HL-60 (cell line): ENCODE results near the gene ERGIC1.

Source experiments
- DNase-seq, 2 experiments: peaks; one replicate each; pipeline ENCODE4 v3.0.0-alpha.2; 2010 to 2020; ENCODE audit warnings: low read depth in 1 of 2, low spot score in 1 of 2
- H3K27ac ChIP-seq: fragments of 250-450 bp; sonication (Bioruptor Pico); replicated peaks from 2 replicates; pipeline ENCODE4 v1.5.1; 2020; ENCODE audit warnings: mild to moderate bottlenecking, moderate library complexity
- H3K27me3 ChIP-seq: fragments of 250-450 bp; sonication (Bioruptor Pico); 2 replicates; pipeline ENCODE4 v1.5.1; 2021; ENCODE audit warnings: mild to moderate bottlenecking, moderate library complexity; ENCODE audit not compliant: insufficient read depth, poor library complexity, severe bottlenecking
- H3K4me3 ChIP-seq: replicated peaks from 2 replicates; pipeline ENCODE4 v1.5.1; 2011; ENCODE audit warnings: mild to moderate bottlenecking, control low read depth, low read length; ENCODE audit not compliant: insufficient read depth
- CTCF ChIP-seq: IDR thresholded peaks from one replicate; pipeline ENCODE4 v1.5.1; 2011; ENCODE audit warnings: low read length, control low read depth, inconsistent platforms; ENCODE audit not compliant: insufficient read depth
- GABPA ChIP-seq: IDR thresholded peaks from 2 replicates; pipeline ENCODE4 v1.6.1; 2012; ENCODE audit warnings: low read depth
- POLR2AphosphoS5 ChIP-seq: IDR thresholded peaks from 2 replicates; pipeline ENCODE4 v1.6.1; 2012; ENCODE audit warnings: low read depth
- REST ChIP-seq: IDR thresholded peaks from 2 replicates; pipeline ENCODE4 v1.6.1; 2012; ENCODE audit warnings: low read depth; ENCODE audit not compliant: insufficient replicate concordance
- SPI1 ChIP-seq: IDR thresholded peaks from 2 replicates; pipeline ENCODE4 v1.6.1; 2012; ENCODE audit warnings: low read depth, mild to moderate bottlenecking, borderline replicate concordance

Gene ERGIC1

GRCh38 chr5:172886476-172886875 is 52.4 kb downstream of the ERGIC1 start:
- Histone ChIP-seq H3K27me3 (no peaks in the 10 kb centered on the region), H3K4me3 (no peak overlapping the region), H3K27ac (no peak overlapping the region; the same call in 1 of the 2 replicates)
- DNase-seq, result no peak
- TF ChIP-seq CTCF, result no peak
- no peak for TF ChIP-seq REST
- TF ChIP-seq POLR2AphosphoS5, result no peak
- TF ChIP-seq GABPA, result no peak
- TF ChIP-seq SPI1, result no peak

GRCh38 chr5:172886974-172887501 is 53.0 kb downstream of the ERGIC1 start:
- Histone ChIP-seq H3K27me3 (no peaks in the 10 kb centered on the region), H3K27ac (peak overlapping the region; percentile 6), H3K4me3 (no peak overlapping the region)
- TF ChIP-seq SPI1, result peak; percentile 85; the same call in 1 of the 2 replicates
- no peak for TF ChIP-seq POLR2AphosphoS5
- peak; percentile 95 to 96 for DNase-seq

GRCh38 chr5:172887692-172888091 is 53.6 kb downstream of the ERGIC1 start:
- Histone ChIP-seq H3K27me3 (no peaks in the 10 kb centered on the region), H3K27ac (no peak overlapping the region), H3K4me3 (no peak overlapping the region)
- DNase-seq, result no peak
- TF ChIP-seq SPI1 (no peak), GABPA (no peak), POLR2AphosphoS5 (no peak), CTCF (no peak), REST (no peak)

- no peak for DNase-seq
- no peak overlapping the region for H3K4me3 ChIP-seq
- H3K27ac ChIP-seq, result no peak overlapping the region
- no peak for TF ChIP-seq GABPA
- TF ChIP-seq REST, result no peak
- no peak for TF ChIP-seq CTCF
- TF ChIP-seq POLR2AphosphoS5, result no peak
- no peak for TF ChIP-seq SPI1
- no peaks in the 10 kb centered on the region for H3K27me3 ChIP-seq
These were observed 56.6 kb downstream of the ERGIC1 start for GRCh38 chr5:172890659-172891058.
